Erythroblast (primary cell): ENCODE measurements around the gene POLR2H.

Experiments used
- DNase-seq, 2 experiments: peaks; one replicate each; lab custom pipeline; 2025; lab: John Stamatoyannopoulos, UW
- GATA1 ChIP-seq: IDR thresholded peaks from 2 replicates; pipeline ENCODE4 v1.6.1; 2011; ENCODE audit warnings: low read depth, mild to moderate bottlenecking, control low read depth, low read length, moderate library complexity
- POLR2A ChIP-seq: IDR thresholded peaks from 2 replicates; pipeline ENCODE4 v1.6.1; 2011; ENCODE audit warnings: mild to moderate bottlenecking, low read length

The POLR2H gene

GRCh38 chr3:184361932-184362667 is 590 bp downstream of the POLR2H start:
- DNase-seq, result peak; percentile 79
- TF ChIP-seq GATA1 (no peak), POLR2A (peak; percentile 10)

GRCh38 chr3:184362668-184363546 is 1.4 kb downstream of the POLR2H start:
- TF ChIP-seq GATA1 (no peak), POLR2A (peak; percentile 87)
- DNase-seq, result peak; percentile 98 to 99

- TF ChIP-seq GATA1 (no peak), POLR2A (no peak)
- no peak for DNase-seq
These were observed 5.2 kb downstream of the POLR2H start for GRCh38 chr3:184366619-184367289.

GRCh38 chr3:184368116-184368515 is 6.6 kb downstream of the POLR2H start:
- no peak for DNase-seq
- no peak for TF ChIP-seq GATA1
- no peak for TF ChIP-seq POLR2A

- no peak for DNase-seq
- TF ChIP-seq GATA1 (no peak), POLR2A (no peak)
These were observed 7.2 kb downstream of the POLR2H start for GRCh38 chr3:184368586-184369183.

GRCh38 chr3:184371570-184372018 is 10.1 kb downstream of the POLR2H start:
- peak; percentile 79 to 86 for DNase-seq
- TF ChIP-seq GATA1, result no peak
- TF ChIP-seq POLR2A, result no peak

- TF ChIP-seq GATA1 (no peak), POLR2A (no peak)
- no peak for DNase-seq
These were observed 10.8 kb downstream of the POLR2H start for GRCh38 chr3:184372296-184372821.

- DNase-seq, result no peak
- no peak for TF ChIP-seq POLR2A
- TF ChIP-seq GATA1, result no peak
These were observed 11.4 kb downstream of the POLR2H start for GRCh38 chr3:184372911-184373310.

GRCh38 chr3:184373422-184373821 is 11.9 kb downstream of the POLR2H start:
- no peak for DNase-seq
- TF ChIP-seq GATA1 (no peak), POLR2A (no peak)

GRCh38 chr3:184375747-184376461 is 14.4 kb downstream of the POLR2H start:
- no peak for DNase-seq
- TF ChIP-seq POLR2A (no peak), GATA1 (no peak)

GRCh38 chr3:184377374-184377773 is 15.9 kb downstream of the POLR2H start:
- DNase-seq, result no peak
- no peak for TF ChIP-seq POLR2A

GRCh38 chr3:184377882-184378445 is 16.5 kb downstream of the POLR2H start, which contains the start of gene THPO:
Gene THPO, minus strand, starts transcription at chr3:184378207. Its CDS starts 1,948 bp downstream, at chr3:184376259.
- TF ChIP-seq GATA1 (no peak), POLR2A (no peak)

More at GRCh38 chr3:184377882-184378445, 16.5 kb downstream of the POLR2H start, which contains the start of gene THPO:
- no peak for DNase-seq
